KMS-11 (cell line): Measurements from ENCODE around the gene ERCC2.
"Not testable (repeated sequence)": the region's sequence is repeated elsewhere in the genome, so short reads cannot be mapped to it uniquely, and the experiment has no call there.

Source experiments
- H2AFZ ChIP-seq: fragments of 200-600 bp; sonication (generic); 2 replicates; pipeline ENCODE4 v1.6.1; 2016; ENCODE audit warnings: antibody characterized with exemption, mixed run types, low read depth
- H3K27ac ChIP-seq: fragments of 200-600 bp; sonication (generic); 2 replicates; pipeline ENCODE4 v1.6.1; 2016; ENCODE audit warnings: mild to moderate bottlenecking, mixed run types
- H3K27me3 ChIP-seq: fragments of 200-600 bp; sonication (generic); 2 replicates; pipeline ENCODE4 v1.6.1; 2017; ENCODE audit warnings: mild to moderate bottlenecking, low read depth, mixed run types, moderate library complexity; ENCODE audit not compliant: insufficient read depth
- H3K36me3 ChIP-seq: fragments of 200-600 bp; sonication (generic); 2 replicates; pipeline ENCODE4 v1.6.1; 2017; ENCODE audit warnings: mild to moderate bottlenecking, mixed run types; ENCODE audit not compliant: insufficient read depth
- H3K4me1 ChIP-seq: fragments of 200-600 bp; sonication (generic); 2 replicates; pipeline ENCODE4 v1.6.1; 2016; ENCODE audit warnings: mild to moderate bottlenecking, low read depth, mixed run types; ENCODE audit not compliant: poor library complexity, severe bottlenecking
- H3K4me2 ChIP-seq: fragments of 200-600 bp; sonication (generic); 2 replicates; pipeline ENCODE4 v1.7.0; 2016; ENCODE audit warnings: mild to moderate bottlenecking, mixed run types
- H3K4me3 ChIP-seq: fragments of 200-600 bp; sonication (generic); IDR thresholded peaks from 2 replicates; pipeline ENCODE4 v1.6.1; 2017; ENCODE audit warnings: low read depth, low read length, mixed read lengths; ENCODE audit not compliant: insufficient read depth
- H3K79me2 ChIP-seq: fragments of 200-600 bp; sonication (generic); 2 replicates; pipeline ENCODE4 v1.6.1; 2016; ENCODE audit warnings: low read depth, mixed run types; ENCODE audit not compliant: insufficient read depth
- H3K9ac ChIP-seq: fragments of 200-600 bp; sonication (generic); 2 replicates; pipeline ENCODE4 v1.6.1; 2016; ENCODE audit warnings: mild to moderate bottlenecking, mixed run types
- H4K20me1 ChIP-seq: fragments of 200-600 bp; sonication (generic); 2 replicates; pipeline ENCODE4 v1.6.1; 2016; ENCODE audit warnings: mild to moderate bottlenecking, mixed run types; ENCODE audit not compliant: insufficient read depth
- TF ChIP-seq, protein P1 (sequence below): fragments of 200-600 bp; sonication (generic); conservative IDR thresholded peaks from 2 replicates; pipeline ENCODE4 v1.6.1; 2017; ENCODE audit warnings: low read depth, mild to moderate bottlenecking, antibody characterized with exemption, low read length, moderate library complexity, mixed read lengths

Gene ERCC2

GRCh38 chr19:45408830-45409556 is 38.6 kb upstream of the ERCC2 start:
- H3K4me2 ChIP-seq, result no peak overlapping the region
- H3K36me3 ChIP-seq, result no peaks in the 10 kb centered on the region
- H3K27ac ChIP-seq, result no peak overlapping the region
- no peak overlapping the region for H3K9ac ChIP-seq
- TF ChIP-seq, protein P1, sequence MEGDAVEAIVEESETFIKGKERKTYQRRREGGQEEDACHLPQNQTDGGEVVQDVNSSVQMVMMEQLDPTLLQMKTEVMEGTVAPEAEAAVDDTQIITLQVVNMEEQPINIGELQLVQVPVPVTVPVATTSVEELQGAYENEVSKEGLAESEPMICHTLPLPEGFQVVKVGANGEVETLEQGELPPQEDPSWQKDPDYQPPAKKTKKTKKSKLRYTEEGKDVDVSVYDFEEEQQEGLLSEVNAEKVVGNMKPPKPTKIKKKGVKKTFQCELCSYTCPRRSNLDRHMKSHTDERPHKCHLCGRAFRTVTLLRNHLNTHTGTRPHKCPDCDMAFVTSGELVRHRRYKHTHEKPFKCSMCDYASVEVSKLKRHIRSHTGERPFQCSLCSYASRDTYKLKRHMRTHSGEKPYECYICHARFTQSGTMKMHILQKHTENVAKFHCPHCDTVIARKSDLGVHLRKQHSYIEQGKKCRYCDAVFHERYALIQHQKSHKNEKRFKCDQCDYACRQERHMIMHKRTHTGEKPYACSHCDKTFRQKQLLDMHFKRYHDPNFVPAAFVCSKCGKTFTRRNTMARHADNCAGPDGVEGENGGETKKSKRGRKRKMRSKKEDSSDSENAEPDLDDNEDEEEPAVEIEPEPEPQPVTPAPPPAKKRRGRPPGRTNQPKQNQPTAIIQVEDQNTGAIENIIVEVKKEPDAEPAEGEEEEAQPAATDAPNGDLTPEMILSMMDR, result no peak
- peaks cover 10% of the 10 kb centered on the region for H3K4me1 ChIP-seq
- H2AFZ ChIP-seq, result no peak overlapping the region
- H4K20me1 ChIP-seq, result no peaks in the 10 kb centered on the region
- H3K4me3 ChIP-seq, result no peak overlapping the region
- no peaks in the 10 kb centered on the region; the same call in 1 of the 2 replicates for H3K27me3 ChIP-seq
- peaks cover 26% of the 10 kb centered on the region for H3K79me2 ChIP-seq

- Histone ChIP-seq H2AFZ (no peak overlapping the region), H3K27ac (no peak overlapping the region), H3K27me3 (no peaks in the 10 kb centered on the region; the same call in 1 of the 2 replicates), H3K4me3 (no peak overlapping the region), H3K36me3 (no peaks in the 10 kb centered on the region), H4K20me1 (no peaks in the 10 kb centered on the region), H3K9ac (no peak overlapping the region), H3K4me2 (peak overlapping the region; percentile 87; the same call in 1 of the 2 replicates), H3K4me1 (peaks cover 10% of the 10 kb centered on the region), H3K79me2 (peaks cover 26% of the 10 kb centered on the region)
- TF ChIP-seq, protein P1, result no peak
Measured at GRCh38 chr19:45408121-45408520, 37.7 kb upstream of the ERCC2 start.

GRCh38 chr19:45407585-45407984 is 37.2 kb upstream of the ERCC2 start:
- not testable (repeated sequence) for H3K27ac ChIP-seq, H3K36me3 ChIP-seq, H3K4me3 ChIP-seq, H2AFZ ChIP-seq, H4K20me1 ChIP-seq, H3K27me3 ChIP-seq
- Histone ChIP-seq H3K9ac (peak overlapping the region; percentile 90; the same call in 1 of the 2 replicates), H3K4me2 (peak overlapping the region; percentile 87), H3K79me2 (peaks cover 26% of the 10 kb centered on the region), H3K4me1 (peaks cover 10% of the 10 kb centered on the region)

- TF ChIP-seq, protein P1, result no peak
- no peaks in the 10 kb centered on the region for H4K20me1 ChIP-seq
- no peaks in the 10 kb centered on the region for H3K36me3 ChIP-seq
- peaks cover 10% of the 10 kb centered on the region for H3K4me1 ChIP-seq
- H3K4me3 ChIP-seq, result no peak overlapping the region
- no peak overlapping the region for H3K27ac ChIP-seq
- H3K79me2 ChIP-seq, result peaks cover 26% of the 10 kb centered on the region
- H3K9ac ChIP-seq, result peak overlapping the region; percentile 90
- H3K4me2 ChIP-seq, result peak overlapping the region; percentile 87
- peak overlapping the region; percentile 66; the same call in 1 of the 2 replicates for H2AFZ ChIP-seq
- no peaks in the 10 kb centered on the region; the same call in 1 of the 2 replicates for H3K27me3 ChIP-seq
Measured at GRCh38 chr19:45407091-45407375, 36.7 kb upstream of the ERCC2 start.
